IPS-NIHi7 (cell line): Measurements from ENCODE around the gene RNU6-9.

ENCODE experiments used
- DNase-seq: peaks from one replicate; pipeline ENCODE4 v3.0.0; 2012; ENCODE audit warnings: mixed read lengths; ENCODE audit errors: extremely low spot score

Gene RNU6-9

DNA sequence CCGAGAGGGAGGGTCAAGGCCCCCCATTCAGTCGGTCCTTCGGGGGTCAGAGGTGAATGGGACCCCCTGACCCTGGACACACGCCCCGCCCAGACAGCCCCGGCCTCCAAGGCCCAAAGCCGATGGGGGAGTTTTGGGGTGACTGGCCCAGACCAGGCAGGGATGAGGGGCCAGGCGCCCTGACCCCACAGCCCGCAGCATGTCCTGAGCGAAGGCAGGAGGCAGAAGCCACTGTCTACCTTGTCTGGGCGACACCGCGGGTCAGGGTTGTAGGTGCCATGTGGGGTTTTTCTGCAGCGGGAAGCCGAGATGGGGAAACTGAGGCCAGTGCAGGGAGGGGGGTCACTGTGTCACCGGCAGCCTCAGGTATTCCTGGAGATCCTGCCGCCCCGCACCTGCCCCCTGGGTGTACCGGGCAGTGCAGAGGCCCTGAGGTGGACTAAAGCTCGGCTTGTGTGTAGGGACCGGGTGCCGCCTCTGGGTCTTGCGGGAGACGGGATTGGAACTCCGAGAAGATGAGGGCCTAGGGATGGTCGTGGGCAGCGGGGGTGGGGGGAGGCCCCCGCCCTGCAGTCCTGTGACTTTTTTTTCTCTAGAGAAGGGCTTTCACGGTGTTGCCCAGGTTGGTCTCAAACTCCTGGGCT is 41.0 kb downstream of the RNU6-9 start:
- DNase-seq = no peak

DNA sequence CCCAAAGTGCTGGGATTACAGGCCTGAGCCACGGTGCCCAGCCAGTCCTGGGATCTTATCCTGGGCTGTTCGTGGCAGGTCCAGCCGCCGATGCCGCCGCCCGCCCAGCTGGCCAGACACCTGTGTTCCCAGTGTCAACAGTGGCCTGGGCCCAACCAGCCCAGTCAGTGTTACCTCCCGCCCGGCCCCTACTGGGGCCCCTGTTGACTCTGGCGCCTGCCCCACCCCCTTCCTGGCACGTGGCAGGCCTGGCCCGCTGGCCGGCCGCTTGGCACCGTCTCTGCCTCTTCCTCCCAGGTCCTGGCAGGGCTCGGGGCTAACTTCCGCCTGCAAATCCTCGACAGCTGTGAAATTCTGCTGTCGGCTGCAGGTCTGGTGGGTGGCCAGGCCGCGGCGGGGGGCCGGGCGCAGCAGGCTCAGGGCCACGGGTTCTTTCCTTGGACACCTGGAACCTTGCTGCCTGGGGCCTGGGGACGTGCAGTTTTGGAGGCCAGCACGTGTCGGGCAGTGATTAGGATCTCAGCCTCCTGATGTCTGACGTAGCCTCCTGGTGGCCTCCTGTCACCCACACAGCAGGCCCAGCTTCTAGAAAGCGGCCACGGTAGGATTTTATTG is 41.7 kb downstream of the RNU6-9 start:
- no peak for DNase-seq

DNA sequence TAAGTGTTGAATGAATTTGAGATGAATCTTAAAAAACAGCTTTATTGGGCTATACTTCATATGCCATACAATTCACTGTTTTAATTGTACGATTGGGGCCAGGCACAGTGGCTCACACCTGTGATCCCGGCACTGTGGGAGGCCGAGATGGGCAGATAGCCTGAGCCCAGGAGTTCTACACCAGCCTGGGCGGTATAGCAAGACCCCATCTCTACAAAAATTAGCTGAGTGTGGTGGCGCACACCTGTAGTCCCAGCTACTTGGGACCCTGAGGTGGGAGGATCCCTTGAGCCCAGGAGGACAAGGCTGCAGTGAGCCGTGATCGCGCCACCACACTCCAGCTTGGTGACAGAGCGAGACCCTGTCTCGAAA is 42.9 kb downstream of the RNU6-9 start:
- DNase-seq = no peak

DNA sequence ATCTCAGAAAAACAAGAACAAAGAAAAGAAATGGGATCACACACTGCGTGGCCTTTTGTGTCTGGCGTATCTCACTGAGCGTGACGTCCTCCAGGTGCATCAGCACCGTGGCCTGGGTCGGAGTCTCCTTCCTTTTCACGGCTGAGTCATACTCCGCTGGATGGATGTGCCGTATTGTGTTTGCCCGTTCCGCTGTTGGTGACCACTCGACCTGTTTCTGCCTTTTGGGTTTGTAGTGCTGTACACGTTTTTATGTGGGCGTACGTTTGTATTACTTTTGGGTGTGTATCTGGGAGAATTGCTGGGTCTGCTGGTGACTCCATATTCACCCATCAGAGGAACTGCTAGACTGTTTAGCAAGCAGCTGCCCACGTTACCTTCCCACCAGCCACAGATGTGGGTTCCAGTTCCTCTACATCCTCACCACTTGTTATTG is 44.0 kb downstream of the RNU6-9 start:
- DNase-seq = no peak

DNA sequence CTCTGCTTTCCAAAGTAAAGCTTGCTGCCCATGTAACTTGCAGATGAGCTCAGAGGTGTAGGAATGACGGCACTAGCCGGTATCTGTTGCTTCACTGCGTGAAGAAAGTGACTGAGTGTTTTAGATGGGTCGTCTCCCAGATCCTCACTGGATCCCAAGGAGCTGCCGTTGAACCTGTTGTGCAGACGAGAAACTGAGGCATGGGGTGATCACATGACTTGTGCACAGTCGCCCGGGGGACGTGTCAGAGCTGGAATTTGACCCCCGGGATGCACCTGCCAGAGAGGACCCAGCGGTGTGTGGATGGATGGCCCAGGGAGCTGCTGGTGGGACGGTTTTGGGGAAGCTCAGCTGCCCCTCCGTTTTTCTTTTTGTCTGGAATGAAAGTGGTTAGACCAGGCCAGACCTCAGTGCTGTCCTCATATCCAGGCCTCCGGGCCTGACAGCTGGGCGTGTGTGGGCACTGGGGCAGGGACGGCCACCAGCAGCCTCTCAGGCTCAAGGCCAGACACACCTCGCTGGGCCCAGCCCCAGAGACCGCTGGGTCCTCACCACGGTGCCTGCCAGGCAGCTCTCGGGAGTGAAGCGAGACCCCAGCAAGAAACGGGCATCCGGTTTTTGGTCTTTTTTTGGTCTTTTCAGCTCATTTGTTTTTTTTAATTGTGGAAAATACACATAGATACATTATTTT is 45.1 kb downstream of the RNU6-9 start:
- DNase-seq = no peak

DNA sequence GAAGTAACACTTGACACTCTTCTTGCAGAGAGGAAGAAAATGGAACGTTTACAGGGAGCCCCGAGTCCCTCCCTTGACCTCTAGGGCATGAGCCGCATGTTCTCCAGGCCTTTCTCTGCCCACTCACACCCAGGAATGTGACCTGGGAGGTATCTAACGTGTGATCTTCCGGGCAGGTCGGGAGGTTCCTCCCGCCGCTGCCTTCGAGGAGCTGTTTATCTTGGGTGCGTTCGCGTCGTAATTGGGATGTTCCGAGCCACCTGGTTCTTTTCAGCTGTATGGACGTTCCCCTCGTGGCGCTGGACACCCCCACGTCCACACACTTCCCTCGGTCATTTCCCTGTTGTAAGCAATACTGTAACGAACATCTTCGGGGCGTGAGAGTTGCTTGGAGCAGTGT is 46.2 kb downstream of the RNU6-9 start:
- no peak for DNase-seq

DNA sequence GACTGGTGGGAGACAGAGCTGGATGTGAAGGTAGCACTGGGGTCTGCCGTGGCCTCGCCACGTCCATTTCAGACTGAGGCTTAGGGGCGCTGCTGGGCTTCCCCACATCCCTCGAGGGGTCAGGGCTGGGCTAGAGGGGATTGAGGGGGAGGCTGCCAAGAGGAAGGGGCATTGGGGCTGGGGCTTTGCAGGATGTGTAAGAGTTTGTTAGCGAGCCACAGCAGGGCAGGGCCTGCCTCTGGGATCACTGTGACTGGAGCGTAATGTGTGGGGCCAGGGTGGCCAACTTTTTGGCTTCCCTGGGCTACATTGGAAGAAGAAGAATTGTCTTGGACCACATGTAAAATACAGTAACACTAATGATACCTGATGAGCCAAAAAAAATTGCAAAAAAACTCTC is 46.6 kb downstream of the RNU6-9 start:
- no peak for DNase-seq

DNA sequence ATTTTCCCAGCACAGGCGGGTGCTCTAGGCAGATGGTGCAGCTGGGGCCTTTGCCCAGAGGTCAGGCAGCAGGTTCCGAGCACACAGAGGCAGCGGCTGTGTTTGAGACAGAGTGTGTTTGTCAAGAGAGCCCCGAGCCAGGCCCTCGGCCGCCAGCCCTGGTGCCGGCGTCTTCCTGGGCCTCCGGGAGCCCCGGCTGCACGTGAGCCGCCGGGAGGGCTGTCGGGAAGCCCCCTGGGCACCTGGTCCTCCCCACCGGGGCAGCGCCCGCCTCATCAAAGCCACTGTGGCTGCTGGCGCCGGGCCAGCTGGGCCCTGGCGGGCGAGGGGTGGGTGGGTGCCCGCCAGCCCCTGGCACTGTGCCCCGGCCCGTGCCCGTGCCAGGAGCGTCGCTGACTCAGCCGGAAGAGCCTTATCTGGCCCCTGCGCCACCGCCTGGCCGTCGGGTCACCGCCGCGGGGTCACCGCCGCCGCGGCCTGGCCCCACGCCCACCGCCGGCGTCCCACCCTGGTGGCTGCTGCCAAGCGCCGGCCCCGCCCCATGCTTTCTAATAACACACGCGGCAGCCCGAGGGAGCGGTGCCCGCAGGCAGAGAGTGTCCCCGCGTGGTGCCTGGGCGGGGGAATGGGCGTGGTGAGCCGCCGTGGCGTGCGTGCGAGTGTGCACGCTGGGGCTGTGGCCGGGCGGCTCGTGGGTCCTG is 47.5 kb downstream of the RNU6-9 start:
- DNase-seq = no peak

DNA sequence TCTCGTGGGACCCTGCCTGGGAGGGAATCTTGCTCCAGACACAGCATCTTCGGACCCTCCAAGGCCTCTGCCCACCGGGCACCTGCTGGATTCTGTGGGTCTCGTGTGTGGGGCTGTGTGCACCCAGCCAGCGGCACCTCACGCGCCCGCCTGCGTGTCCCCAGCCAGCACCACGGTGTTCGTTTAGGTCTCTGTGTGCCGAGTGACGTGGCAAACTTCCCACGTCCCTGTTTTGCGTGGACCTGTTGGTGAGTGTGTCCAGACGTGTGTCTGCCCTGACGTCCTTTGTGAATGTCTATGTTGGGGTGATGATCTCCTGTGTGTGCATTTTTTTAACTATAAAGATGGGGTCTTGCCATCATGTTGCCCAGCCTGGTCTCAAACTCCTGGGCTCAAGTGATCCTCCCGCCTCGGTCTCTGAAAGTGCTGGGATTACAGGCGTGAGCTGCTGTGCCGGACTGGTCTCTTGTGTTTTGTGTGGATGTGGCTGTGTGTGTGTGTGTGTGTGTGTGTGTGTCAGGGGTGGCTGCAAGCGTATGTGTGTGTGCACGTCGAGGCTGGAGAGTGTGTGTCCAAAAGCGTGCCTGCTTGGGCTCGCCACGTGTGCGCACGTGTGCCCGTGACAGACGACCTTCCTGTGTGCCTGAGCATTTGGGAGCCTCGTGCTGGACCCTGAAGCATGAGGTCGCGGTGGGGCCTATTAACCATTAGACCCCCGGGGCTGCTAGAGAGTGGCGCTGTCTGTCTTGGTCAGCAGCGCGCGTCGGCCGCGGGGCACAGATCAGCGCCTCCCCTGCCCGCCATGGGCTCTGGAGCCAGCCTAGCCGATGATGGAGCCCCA is 48.2 kb downstream of the RNU6-9 start:
- DNase-seq = no peak

DNA sequence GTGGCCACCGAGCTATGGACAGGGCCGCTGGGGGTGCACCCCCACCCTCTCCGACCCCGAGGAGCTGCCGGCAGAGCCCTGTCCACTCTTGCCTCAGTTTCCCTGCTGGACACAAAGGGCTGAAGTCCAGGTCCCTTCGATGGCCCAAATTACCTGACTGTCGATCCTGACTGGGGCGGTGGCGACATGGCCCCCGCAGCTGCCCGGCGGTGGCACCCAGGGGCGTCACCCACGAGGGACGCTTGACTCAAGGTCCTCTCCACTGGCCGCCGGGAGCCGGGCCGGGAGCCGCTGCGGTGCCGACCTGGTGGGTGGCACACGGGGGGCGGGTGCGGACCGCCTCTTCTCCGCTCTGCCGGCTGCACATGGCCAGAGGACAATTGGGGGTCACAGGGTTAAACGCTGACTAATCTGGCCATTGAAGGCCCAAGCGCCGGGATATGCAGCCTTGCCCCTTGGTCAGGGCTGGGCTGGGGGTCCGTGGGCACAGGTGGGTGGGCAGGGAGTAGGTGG is 48.9 kb downstream of the RNU6-9 start:
- DNase-seq = no peak
